GM19324 (cell line): ENCODE results near the gene IL16.
"Not testable (repeated sequence)": the region's sequence is repeated elsewhere in the genome, so short reads cannot be mapped to it uniquely, and the experiment has no call there.

ENCODE experiments used
- ATAC-seq: cut with Tn5 transposase; IDR thresholded peaks from one replicate; pipeline ENCODE4 v1.9.1; 2021; ENCODE audit warnings: mild to moderate bottlenecking, moderate library complexity; ENCODE audit not compliant: unreplicated experiment, low FRiP score

IL16 gene

GRCh38 chr15:81199031-81199779, 2.5 kb downstream of the IL16 start:
- no peak for ATAC-seq

GRCh38 chr15:81206018-81206417, 9.3 kb downstream of the IL16 start:
- no peak for ATAC-seq

GRCh38 chr15:81207987-81208386, 11.3 kb downstream of the IL16 start:
- ATAC-seq, result not testable (repeated sequence)

GRCh38 chr15:81209635-81210034, 13.0 kb downstream of the IL16 start:
- no peak for ATAC-seq

- no peak for ATAC-seq
Measured at GRCh38 chr15:81211376-81211775, 14.7 kb downstream of the IL16 start.

- ATAC-seq, result no peak
Measured at GRCh38 chr15:81213982-81214381, 17.3 kb downstream of the IL16 start.

- no peak for ATAC-seq
Measured at GRCh38 chr15:81215531-81215930, 18.9 kb downstream of the IL16 start.

- no peak for ATAC-seq
Measured at GRCh38 chr15:81215983-81216382, 19.3 kb downstream of the IL16 start.

- no peak for ATAC-seq
Measured at GRCh38 chr15:81216422-81216821, 19.7 kb downstream of the IL16 start.

- ATAC-seq, result no peak
Measured at GRCh38 chr15:81221449-81221848, 24.8 kb downstream of the IL16 start.

- ATAC-seq, result no peak
Measured at GRCh38 chr15:81222007-81222406, 25.3 kb downstream of the IL16 start.

- ATAC-seq, result no peak
Measured at GRCh38 chr15:81223346-81223971, 26.8 kb downstream of the IL16 start.

- ATAC-seq, result no peak
Measured at GRCh38 chr15:81224232-81224631, 27.6 kb downstream of the IL16 start.

- no peak for ATAC-seq
Measured at GRCh38 chr15:81225161-81225671, 28.5 kb downstream of the IL16 start.

GRCh38 chr15:81227716-81228115, 31.0 kb downstream of the IL16 start:
- ATAC-seq, result no peak

- ATAC-seq, result no peak
Measured at GRCh38 chr15:81229586-81229985, 32.9 kb downstream of the IL16 start.

GRCh38 chr15:81235276-81236123, 38.8 kb downstream of the IL16 start:
- no peak for ATAC-seq

- no peak for ATAC-seq
Measured at GRCh38 chr15:81239190-81239589, 42.5 kb downstream of the IL16 start.

- no peak for ATAC-seq
Measured at GRCh38 chr15:81242778-81243177, 46.1 kb downstream of the IL16 start.

- ATAC-seq, result no peak
Measured at GRCh38 chr15:81244306-81244705, 47.6 kb downstream of the IL16 start.

- no peak for ATAC-seq
Measured at GRCh38 chr15:81253846-81254245, 57.2 kb downstream of the IL16 start.
